ENCODE data around the gene CREG1. TPM values are rescaled to one million over a fixed set of nuclear protein-coding genes. Genes with fewer than 3 reads are reported as not detected.

Gene CREG1
- total RNA-seq, 1 experiment from 2014 or later = 21.7 TPM

GRCh38 chr1:167582722-167583121 lies 29.2 kb upstream of the CREG1 start:
- ATAC-seq = no peak
- Mint-ChIP-seq H3K36me3 (no peaks in the 10 kb centered on the region), H3K9me3 (no peaks in the 10 kb centered on the region; the same call in 1 of the 2 replicates), H3K27ac (no peak overlapping the region), H3K4me3 (no peak overlapping the region), H3K4me1 (peaks cover 6% of the 10 kb centered on the region; the same call in 1 of the 2 replicates), H3K27me3 (ENCODE audit: low read depth) (no peaks in the 10 kb centered on the region)
- TF ChIP-seq E2F4 (CRISPR knock-in tag; IDR thresholded peaks at IDR 0.05; ENCODE audit: borderline replicate concordance, low read depth) (no peak), ZBTB21 (CRISPR knock-in tag; IDR thresholded peaks at IDR 0.05; ENCODE audit: borderline replicate concordance) (no peak), JAZF1 (CRISPR knock-in tag; IDR thresholded peaks at IDR 0.05) (no peak), ZNF121 (CRISPR knock-in tag; IDR thresholded peaks at IDR 0.05) (no peak), SMAD4 (CRISPR knock-in tag; IDR thresholded peaks at IDR 0.05) (no peak)
- ChIA-PET CTCF (no interaction called here), POLR2A (no interaction called here)
- DNase-seq (ENCODE audit: low spot score) = no peak

DNA sequence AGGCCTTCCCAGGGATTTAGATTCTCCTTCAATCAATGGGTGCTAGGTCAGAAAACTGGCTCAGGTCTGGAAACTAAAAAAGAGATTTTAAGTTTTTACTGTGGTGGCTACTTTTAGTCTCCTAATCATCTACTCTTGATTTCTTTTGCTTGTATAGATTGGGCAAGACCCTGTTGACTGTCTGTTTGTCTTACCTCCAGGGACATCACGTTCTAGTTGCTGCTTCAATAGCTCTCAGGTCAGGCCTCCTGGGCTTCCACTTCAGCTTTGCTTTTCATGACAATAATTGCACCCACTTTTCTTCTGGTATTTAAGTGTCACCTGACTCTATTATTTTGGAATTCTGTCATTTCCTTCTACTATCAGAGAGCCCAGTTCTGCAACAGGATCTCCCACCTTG lies 28.5 kb upstream of the CREG1 start:
- Mint-ChIP-seq H3K4me3 (no peak overlapping the region), H3K9me3 (no peaks in the 10 kb centered on the region; the same call in 1 of the 2 replicates), H3K27ac (no peak overlapping the region), H3K4me1 (peaks cover 6% of the 10 kb centered on the region; the same call in 1 of the 2 replicates), H3K27me3 (ENCODE audit: low read depth) (no peaks in the 10 kb centered on the region), H3K36me3 (no peaks in the 10 kb centered on the region)
- ATAC-seq (no peak), DNase-seq (ENCODE audit: low spot score) (no peak)
- ChIA-PET POLR2A (no interaction called here), CTCF (no interaction called here)
- no peak for TF ChIP-seq RORB (CRISPR knock-in tag; IDR thresholded peaks at IDR 0.05)
- TF ChIP-seq ZNF512 (CRISPR knock-in tag; IDR thresholded peaks at IDR 0.05; ENCODE audit: borderline replicate concordance) = no peak
- no peak for TF ChIP-seq ZBTB21 (CRISPR knock-in tag; IDR thresholded peaks at IDR 0.05; ENCODE audit: borderline replicate concordance)
- no peak for TF ChIP-seq ATF2 (CRISPR knock-in tag; IDR thresholded peaks at IDR 0.05; ENCODE audit: borderline replicate concordance, low read depth)
- TF ChIP-seq FOXP4 (CRISPR knock-in tag; IDR thresholded peaks at IDR 0.05) = no peak
- TF ChIP-seq FOXJ3 (CRISPR knock-in tag; IDR thresholded peaks at IDR 0.05; ENCODE audit: borderline replicate concordance) = no peak
- TF ChIP-seq ERG (CRISPR knock-in tag; IDR thresholded peaks at IDR 0.05) = no peak
- no peak for TF ChIP-seq SOX15 (CRISPR knock-in tag; IDR thresholded peaks at IDR 0.05)
- no peak for TF ChIP-seq ZNF671 (CRISPR knock-in tag; IDR thresholded peaks at IDR 0.05)
- TF ChIP-seq ZNF232 (CRISPR knock-in tag; IDR thresholded peaks at IDR 0.05) = no peak
- no peak for TF ChIP-seq ELF4 (CRISPR knock-in tag; IDR thresholded peaks at IDR 0.05; ENCODE audit: low read depth)
- no peak for TF ChIP-seq JUN (CRISPR knock-in tag; IDR thresholded peaks at IDR 0.05)
- no peak for TF ChIP-seq ESRRA (CRISPR knock-in tag; IDR thresholded peaks at IDR 0.05; ENCODE audit: borderline replicate concordance)
